ENCODE measurements around the gene RAB35.

RAB35 gene

DNA sequence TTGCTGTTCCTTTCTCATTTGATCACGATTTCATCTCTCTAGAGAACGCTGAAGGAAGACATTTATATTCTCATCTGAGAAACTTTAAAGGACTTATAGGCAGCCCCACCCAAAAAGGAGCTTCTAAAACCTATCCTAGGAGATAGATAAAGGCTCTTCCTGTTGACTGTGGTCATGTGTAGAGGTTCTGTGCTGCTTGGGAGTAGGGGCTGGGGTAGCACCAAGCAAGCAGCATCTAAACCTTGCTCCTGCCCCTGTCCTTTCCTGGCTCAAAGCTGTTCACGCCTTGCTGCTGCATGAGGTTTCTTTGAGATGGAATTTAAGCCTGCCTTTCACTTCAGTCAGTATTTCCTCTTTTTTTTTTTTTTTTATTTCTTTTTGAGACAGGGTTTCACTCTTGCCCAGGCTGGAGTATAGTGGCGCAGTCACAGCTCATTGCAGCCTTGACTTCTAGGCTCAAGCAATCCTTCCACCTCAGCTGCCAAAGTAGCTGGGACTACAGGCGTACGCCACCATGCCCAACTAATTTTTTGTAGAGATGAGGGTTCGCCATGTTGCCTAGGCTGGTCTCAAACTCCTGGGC lies 41.4 kb downstream of the RAB35 start:
- DNase-seq (ENCODE audit: low read depth), result no peak
- no peak overlapping the region for H3K4me3 ChIP-seq (ENCODE audit: control insufficient read depth, low read depth, low read length)
- TF ChIP-seq, protein P1, sequence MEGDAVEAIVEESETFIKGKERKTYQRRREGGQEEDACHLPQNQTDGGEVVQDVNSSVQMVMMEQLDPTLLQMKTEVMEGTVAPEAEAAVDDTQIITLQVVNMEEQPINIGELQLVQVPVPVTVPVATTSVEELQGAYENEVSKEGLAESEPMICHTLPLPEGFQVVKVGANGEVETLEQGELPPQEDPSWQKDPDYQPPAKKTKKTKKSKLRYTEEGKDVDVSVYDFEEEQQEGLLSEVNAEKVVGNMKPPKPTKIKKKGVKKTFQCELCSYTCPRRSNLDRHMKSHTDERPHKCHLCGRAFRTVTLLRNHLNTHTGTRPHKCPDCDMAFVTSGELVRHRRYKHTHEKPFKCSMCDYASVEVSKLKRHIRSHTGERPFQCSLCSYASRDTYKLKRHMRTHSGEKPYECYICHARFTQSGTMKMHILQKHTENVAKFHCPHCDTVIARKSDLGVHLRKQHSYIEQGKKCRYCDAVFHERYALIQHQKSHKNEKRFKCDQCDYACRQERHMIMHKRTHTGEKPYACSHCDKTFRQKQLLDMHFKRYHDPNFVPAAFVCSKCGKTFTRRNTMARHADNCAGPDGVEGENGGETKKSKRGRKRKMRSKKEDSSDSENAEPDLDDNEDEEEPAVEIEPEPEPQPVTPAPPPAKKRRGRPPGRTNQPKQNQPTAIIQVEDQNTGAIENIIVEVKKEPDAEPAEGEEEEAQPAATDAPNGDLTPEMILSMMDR (conservative IDR thresholded peaks at IDR 0.05; ENCODE audit: control insufficient read depth, insufficient read depth, low read depth, low read length), result no peak

DNA sequence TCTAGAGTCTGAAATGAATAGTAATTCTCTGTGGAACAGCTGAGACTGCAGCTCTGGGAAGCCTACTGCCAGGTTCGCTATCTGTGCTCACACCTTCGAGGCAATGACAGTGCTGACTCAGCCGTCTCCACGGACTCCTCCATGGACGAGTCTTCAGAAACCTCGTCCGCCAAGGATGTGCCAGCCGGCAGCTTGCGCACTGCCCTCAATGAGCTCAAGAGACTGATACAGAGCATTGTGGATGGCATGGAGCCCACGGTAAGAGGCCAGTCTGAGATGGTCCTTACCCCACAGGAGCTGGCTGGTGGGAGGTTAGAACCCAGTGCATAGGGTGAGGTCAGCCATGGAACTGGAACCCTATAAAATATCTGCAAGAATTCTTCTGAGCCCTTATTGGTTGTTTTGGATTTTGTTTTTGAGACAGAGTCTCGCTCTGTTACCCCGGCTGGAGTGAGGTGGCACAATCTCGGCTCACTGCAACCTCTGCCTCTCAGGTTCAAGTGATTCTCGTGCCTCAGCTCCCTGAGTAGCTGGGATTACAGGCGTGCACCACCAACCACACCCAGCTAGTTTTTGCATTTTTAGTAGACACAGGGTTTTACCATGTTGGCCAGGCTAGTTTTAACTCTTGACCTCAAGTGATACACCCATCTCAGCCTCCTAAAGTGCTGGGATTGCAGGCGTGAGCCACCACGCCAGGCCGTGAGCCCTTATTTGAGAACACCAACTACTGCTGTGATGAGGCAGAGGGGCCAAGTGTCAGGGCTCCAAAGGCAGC lies 43.9 kb downstream of the RAB35 start:
- TF ChIP-seq, protein P1 (conservative IDR thresholded peaks at IDR 0.05; ENCODE audit: control insufficient read depth, insufficient read depth, low read depth, low read length), result no peak
- no peak for DNase-seq (ENCODE audit: low read depth)
- H3K4me3 ChIP-seq (ENCODE audit: control insufficient read depth, low read depth, low read length), result no peak overlapping the region

DNA sequence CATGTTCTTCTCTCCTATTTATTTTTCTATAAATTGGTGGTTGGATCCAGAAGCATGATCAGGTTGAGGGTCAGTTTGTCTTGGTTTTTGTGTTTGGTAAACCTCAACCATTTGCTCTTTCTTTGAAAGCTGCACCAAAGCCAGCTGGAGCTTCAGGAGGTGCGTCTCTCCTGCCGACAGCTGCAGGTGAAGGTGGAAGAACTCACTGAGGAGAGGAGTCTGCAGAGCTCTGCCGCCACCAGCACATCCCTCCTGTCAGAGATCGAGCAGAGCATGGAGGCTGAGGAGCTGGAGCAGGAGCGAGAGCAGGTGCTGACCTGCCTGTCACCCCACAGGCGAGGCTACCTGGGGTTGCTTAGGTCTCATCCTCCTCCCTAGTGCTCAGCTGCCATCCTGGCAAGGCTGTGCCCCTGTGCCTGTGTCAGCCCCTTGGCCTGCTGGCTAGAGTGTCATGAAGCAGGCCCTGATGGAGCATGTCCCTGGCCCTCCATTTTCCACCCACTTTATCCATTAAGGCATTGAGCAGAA lies 45.0 kb downstream of the RAB35 start:
- DNase-seq (ENCODE audit: low read depth), result no peak
- no peak overlapping the region for H3K4me3 ChIP-seq (ENCODE audit: control insufficient read depth, low read depth, low read length)
- TF ChIP-seq, protein P1 (conservative IDR thresholded peaks at IDR 0.05; ENCODE audit: control insufficient read depth, insufficient read depth, low read depth, low read length), result no peak

DNA sequence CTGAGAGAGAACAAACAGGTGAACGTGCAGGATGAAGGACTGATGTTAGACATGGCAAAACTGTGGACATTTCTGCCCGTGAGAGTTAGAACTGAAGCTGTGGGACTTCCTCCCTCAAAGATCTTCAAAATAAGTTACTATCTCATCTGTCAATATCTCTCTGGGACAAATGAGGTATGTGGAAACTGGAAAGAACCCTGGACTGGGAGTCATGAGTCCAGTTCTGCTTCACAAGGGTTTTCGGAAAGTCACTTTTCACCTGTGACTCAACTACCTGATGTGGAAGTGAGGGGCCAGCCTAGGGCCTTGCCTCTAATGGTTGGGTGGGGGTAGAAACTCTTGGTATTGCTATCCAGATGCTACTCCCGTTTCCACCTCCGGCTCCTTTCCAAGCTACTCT lies 47.3 kb downstream of the RAB35 start:
- DNase-seq (ENCODE audit: low read depth), result no peak
- TF ChIP-seq, protein P1 (conservative IDR thresholded peaks at IDR 0.05; ENCODE audit: control insufficient read depth, insufficient read depth, low read depth, low read length), result no peak
- H3K4me3 ChIP-seq (ENCODE audit: control insufficient read depth, low read depth, low read length), result no peak overlapping the region

DNA sequence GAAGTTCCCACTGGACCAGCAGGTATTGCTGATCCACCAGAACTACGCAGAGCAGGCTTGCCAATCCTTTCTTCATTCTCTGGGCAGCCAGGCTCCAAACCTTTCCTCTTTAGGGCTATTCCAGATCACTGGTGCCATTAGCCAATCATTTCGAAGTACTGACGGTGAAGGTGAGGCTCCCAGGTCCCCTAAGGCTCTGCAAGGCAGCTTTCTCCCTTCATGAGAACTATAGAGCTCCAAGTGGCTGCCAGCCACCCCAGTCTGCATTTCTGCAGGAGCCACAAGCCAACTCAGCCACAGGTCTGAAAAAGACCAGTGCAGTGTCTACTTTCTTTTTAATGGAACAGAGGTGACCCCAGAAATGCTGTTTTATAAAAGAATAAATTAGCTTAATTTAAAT lies 48.7 kb downstream of the RAB35 start:
- DNase-seq (ENCODE audit: low read depth), result no peak
- TF ChIP-seq, protein P1 (conservative IDR thresholded peaks at IDR 0.05; ENCODE audit: control insufficient read depth, insufficient read depth, low read depth, low read length), result no peak
- no peak overlapping the region for H3K4me3 ChIP-seq (ENCODE audit: control insufficient read depth, low read depth, low read length)

DNA sequence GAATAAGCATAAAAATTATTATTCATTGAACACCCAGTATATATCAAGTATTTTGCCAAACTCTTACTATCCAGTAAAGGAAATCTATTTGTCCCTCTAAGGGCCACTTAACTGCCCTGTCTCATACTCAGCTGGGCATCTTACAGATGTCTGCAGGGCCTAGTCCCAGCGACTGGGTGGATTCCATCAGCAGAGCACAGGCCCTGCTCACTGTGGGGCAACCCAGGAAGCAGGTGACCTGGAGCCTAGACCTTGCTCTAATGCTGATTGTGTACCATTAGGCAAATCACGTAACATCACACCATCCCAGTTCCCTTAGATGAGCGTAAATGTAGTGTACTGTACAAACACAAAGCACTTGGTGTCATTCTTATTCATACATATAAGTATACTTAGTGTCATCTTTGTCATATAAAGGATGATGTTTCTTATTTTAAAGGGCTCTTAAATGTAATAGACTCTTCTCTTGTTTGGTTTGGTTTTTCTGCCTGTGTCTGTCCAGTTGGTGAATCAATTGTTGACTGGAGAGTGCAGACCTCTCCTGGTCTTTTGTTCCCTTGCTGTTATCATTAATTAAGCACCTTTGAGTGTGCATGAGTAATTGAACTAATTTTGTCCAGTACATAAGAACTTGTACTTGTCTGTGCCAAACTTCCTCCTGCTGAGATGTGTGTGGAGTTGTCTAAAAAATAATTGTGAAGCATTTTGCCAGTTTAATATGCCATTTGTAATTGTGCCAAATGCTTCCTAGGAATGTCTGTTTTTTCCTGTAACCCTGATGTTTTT lies 49.3 kb downstream of the RAB35 start:
- TF ChIP-seq, protein P1 (conservative IDR thresholded peaks at IDR 0.05; ENCODE audit: control insufficient read depth, insufficient read depth, low read depth, low read length), result no peak
- H3K4me3 ChIP-seq (ENCODE audit: control insufficient read depth, low read depth, low read length), result no peak overlapping the region
- no peak for DNase-seq (ENCODE audit: low read depth)
